A673 (cell line): ENCODE measurements around the gene ZIM2. TPM values are rescaled to one million over a fixed set of nuclear protein-coding genes. Genes with fewer than 3 reads are reported as not detected.

ENCODE experiments used
- BruUV-seq: library from RNA; stranded (reverse); fragments of 400-500 nt; replicated peaks from 2 replicates; lab custom pipeline; 2021; lab: Mats Ljungman, UMichigan
- CTCF ChIA-PET: fragments of 300-600 bp; sonication (Branson Sonifier 250); formaldehyde crosslinking; loops from one replicate; lab custom pipeline; 2022; ENCODE audit warnings: antibody characterized with exemption; lab: Charles Lee
- POLR2A ChIA-PET: fragments of 300-600 bp; sonication (Branson Sonifier 250); formaldehyde crosslinking; loops from one replicate; lab custom pipeline; 2022; ENCODE audit warnings: antibody characterized with exemption; ENCODE audit not compliant: low non-redundant PET; lab: Charles Lee
- DNase-seq: peaks from one replicate; pipeline ENCODE4 v3.0.0-alpha.2; 2015; ENCODE audit warnings: low spot score
- H3K27ac ChIP-seq: fragments of 200-600 bp; sonication (generic); 2 replicates; pipeline ENCODE4 v1.5.1; 2016; ENCODE audit warnings: mixed run types, low read depth, mild to moderate bottlenecking, mixed read lengths, antibody characterized with exemption, low read length; ENCODE audit not compliant: poor library complexity, severe bottlenecking
- H3K27me3 ChIP-seq: fragments of 200-600 bp; sonication (generic); replicated peaks from 2 replicates; pipeline ENCODE4 v1.6.1; 2017; ENCODE audit warnings: mixed run types, low read depth, mild to moderate bottlenecking, mixed read lengths, antibody characterized with exemption, low read length; ENCODE audit not compliant: insufficient read depth, poor library complexity
- H3K36me3 ChIP-seq: fragments of 200-600 bp; sonication (generic); 2 replicates; pipeline ENCODE4 v1.6.1; 2016; ENCODE audit warnings: mixed run types, mild to moderate bottlenecking, mixed read lengths, antibody characterized with exemption, low read length; ENCODE audit not compliant: insufficient read depth, poor library complexity, severe bottlenecking
- H3K4me1 ChIP-seq: fragments of 200-600 bp; sonication (generic); 2 replicates; pipeline ENCODE4 v1.6.1; 2017; ENCODE audit warnings: mixed run types, mild to moderate bottlenecking, mixed read lengths, antibody characterized with exemption, low read length; ENCODE audit not compliant: insufficient read depth, poor library complexity, severe bottlenecking
- H3K4me3 ChIP-seq: fragments of 200-600 bp; sonication (generic); 2 replicates; pipeline ENCODE4 v1.5.1; 2016; ENCODE audit warnings: low read depth, mixed run types, mild to moderate bottlenecking, mixed read lengths, low read length; ENCODE audit not compliant: poor library complexity, severe bottlenecking
- H3K9me3 ChIP-seq: fragments of 200-600 bp; sonication (generic); 2 replicates; pipeline ENCODE4 v1.6.1; 2016; ENCODE audit warnings: mixed run types, low read depth, mild to moderate bottlenecking, mixed read lengths, antibody characterized with exemption, low read length; ENCODE audit not compliant: poor library complexity, severe bottlenecking
- EZH2 ChIP-seq: fragments of 200-600 bp; sonication (generic); IDR thresholded peaks from 2 replicates; pipeline ENCODE4 v1.6.1; 2017; ENCODE audit warnings: borderline replicate concordance, low read depth, mild to moderate bottlenecking, mixed read lengths, antibody characterized with exemption, low read length; ENCODE audit not compliant: poor library complexity, severe bottlenecking
- intact Hi-C: fragments of 100-400 bp; cut with micrococcal nuclease; formaldehyde crosslinking; loops from one replicate; pipeline ENCODE4 v1.10.0; 2022; ENCODE audit not compliant: unreplicated experiment
- total RNA-seq: library from RNA; stranded (reverse); gene quantifications from 2 replicates; pipeline ENCODE4 v1.2.3, GENCODE V29; 2021
- TF ChIP-seq, protein P1 (sequence below): fragments of 300-800, 200-600 bp; sonication (generic); conservative IDR thresholded peaks from 2 replicates; pipeline ENCODE4 v1.5.1; 2017; ENCODE audit warnings: low read depth, mild to moderate bottlenecking, antibody characterized with exemption, low read length, moderate library complexity, mixed read lengths

ZIM2 gene
- total RNA-seq, 1 experiment from 2014 or later, result 4.6 TPM

DNA sequence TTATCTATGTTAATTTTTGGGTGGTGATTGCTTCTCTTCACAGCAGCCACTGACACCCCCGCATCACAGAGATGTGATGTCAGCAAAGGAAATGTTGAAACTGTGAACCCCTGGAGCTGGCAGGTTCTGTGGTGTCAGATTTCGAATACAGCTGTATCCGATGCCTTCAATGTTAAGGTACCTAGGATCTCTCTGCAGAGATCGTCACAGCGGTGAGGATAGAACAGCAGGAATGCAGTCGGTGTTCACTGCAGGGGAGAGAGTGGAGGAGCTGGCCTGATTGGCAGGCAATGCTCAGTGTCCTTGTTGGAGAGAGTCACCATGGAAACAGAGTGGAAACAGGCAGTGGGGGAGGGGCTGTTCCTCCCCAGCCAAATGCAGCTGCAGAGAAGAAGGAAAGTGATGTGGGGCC lies 89.4 kb downstream of the ZIM2 start:
- no peak overlapping the region for H3K4me3 ChIP-seq
- H3K36me3 ChIP-seq, result no peaks in the 10 kb centered on the region
- H3K27ac ChIP-seq, result no peak overlapping the region
- H3K27me3 ChIP-seq, result no peaks in the 10 kb centered on the region
- ChIA-PET POLR2A (no interaction called here), CTCF (no interaction called here)
- H3K4me1 ChIP-seq, result peaks cover 14% of the 10 kb centered on the region
- TF ChIP-seq, protein P1, sequence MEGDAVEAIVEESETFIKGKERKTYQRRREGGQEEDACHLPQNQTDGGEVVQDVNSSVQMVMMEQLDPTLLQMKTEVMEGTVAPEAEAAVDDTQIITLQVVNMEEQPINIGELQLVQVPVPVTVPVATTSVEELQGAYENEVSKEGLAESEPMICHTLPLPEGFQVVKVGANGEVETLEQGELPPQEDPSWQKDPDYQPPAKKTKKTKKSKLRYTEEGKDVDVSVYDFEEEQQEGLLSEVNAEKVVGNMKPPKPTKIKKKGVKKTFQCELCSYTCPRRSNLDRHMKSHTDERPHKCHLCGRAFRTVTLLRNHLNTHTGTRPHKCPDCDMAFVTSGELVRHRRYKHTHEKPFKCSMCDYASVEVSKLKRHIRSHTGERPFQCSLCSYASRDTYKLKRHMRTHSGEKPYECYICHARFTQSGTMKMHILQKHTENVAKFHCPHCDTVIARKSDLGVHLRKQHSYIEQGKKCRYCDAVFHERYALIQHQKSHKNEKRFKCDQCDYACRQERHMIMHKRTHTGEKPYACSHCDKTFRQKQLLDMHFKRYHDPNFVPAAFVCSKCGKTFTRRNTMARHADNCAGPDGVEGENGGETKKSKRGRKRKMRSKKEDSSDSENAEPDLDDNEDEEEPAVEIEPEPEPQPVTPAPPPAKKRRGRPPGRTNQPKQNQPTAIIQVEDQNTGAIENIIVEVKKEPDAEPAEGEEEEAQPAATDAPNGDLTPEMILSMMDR, result no peak
- no peak for TF ChIP-seq EZH2
- no TSS peak for BruUV-seq
- no peaks in the 10 kb centered on the region for H3K9me3 ChIP-seq
- peak; percentile 74 for DNase-seq
- intact Hi-C loops, result no loop called here

DNA sequence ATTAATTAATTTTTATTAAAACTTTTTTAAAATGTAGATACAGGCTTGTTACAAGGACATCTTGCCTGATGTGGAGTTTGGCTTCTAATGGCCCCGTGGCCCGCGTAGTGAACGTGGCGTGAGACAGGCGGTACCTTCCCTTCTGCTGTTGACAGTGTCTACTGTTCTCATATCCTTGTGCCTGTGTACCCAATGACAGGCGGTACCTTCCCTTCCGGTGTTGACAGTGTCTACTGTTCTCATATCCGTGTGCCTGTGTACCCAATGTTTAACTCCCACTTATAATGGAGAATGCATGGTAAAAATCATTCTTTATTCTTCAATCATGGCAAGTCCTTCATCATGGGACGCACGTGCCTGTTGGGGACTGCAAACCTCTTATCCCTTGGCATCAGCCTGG lies 89.9 kb downstream of the ZIM2 start:
- Histone ChIP-seq H3K4me1 (peaks cover 14% of the 10 kb centered on the region), H3K9me3 (no peaks in the 10 kb centered on the region), H3K36me3 (no peaks in the 10 kb centered on the region), H3K4me3 (no peak overlapping the region), H3K27me3 (no peaks in the 10 kb centered on the region), H3K27ac (no peak overlapping the region)
- CTCF ChIA-PET, result no interaction called here
- no TSS peak for BruUV-seq
- intact Hi-C loops, result no loop called here
- no peak for DNase-seq
- no peak for TF ChIP-seq EZH2
- TF ChIP-seq, protein P1, result no peak
- POLR2A ChIA-PET, result no interaction called here

DNA sequence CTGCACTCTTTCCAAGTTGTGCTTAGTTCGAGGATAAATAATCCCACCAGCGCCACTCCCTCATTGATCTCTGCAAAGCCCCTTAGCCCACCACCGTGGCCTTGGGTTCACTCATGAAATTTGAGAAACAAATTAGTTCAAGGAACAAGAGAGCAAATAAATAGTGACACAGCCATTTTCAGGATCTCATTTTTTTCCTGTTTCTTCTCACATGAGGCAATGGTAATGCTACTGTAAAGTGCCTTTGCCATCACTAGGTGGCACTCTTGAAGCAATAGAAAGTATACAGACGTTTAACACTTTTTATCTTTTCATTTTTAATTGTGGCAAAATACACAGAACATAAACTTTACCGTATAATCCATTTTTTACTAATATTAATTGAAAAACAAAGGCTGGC lies 92.1 kb downstream of the ZIM2 start:
- Histone ChIP-seq H3K27ac (no peak overlapping the region), H3K9me3 (no peaks in the 10 kb centered on the region), H3K4me1 (peaks cover 11% of the 10 kb centered on the region), H3K36me3 (no peaks in the 10 kb centered on the region), H3K27me3 (no peaks in the 10 kb centered on the region), H3K4me3 (no peak overlapping the region)
- no peak for TF ChIP-seq EZH2
- TF ChIP-seq, protein P1, result peak; percentile 64
- ChIA-PET POLR2A (no interaction called here), CTCF (interaction anchor here (0.7 to 1.8 kb wide), 2 partner anchors 26 to 351 kb away, joined by 6 to 11 read pairs; no protein-coding TSS in a partner anchor)
- intact Hi-C loops, result loop anchor here (1.0 kb wide), 2 partner anchors 90 to 351 kb away; no protein-coding TSS in a partner anchor
- no TSS peak for BruUV-seq
- DNase-seq, result peak; percentile 52
